DND-41 (cell line): ENCODE data around the gene ISCA1.

Experiments
- EZH2 ChIP-seq: IDR thresholded peaks from 3 replicates; pipeline ENCODE4 v1.6.1; 2012; ENCODE audit warnings: borderline replicate concordance, low read depth, mild to moderate bottlenecking, moderate library complexity, low read length, inconsistent platforms; ENCODE audit not compliant: severe bottlenecking
- TF ChIP-seq, protein P1 (sequence below): IDR thresholded peaks from 2 replicates; pipeline ENCODE4 v1.5.1; 2012; ENCODE audit warnings: borderline replicate concordance, low read length, moderate library complexity, mild to moderate bottlenecking; ENCODE audit not compliant: poor library complexity, severe bottlenecking; ENCODE audit errors: extremely low read depth

DNA sequence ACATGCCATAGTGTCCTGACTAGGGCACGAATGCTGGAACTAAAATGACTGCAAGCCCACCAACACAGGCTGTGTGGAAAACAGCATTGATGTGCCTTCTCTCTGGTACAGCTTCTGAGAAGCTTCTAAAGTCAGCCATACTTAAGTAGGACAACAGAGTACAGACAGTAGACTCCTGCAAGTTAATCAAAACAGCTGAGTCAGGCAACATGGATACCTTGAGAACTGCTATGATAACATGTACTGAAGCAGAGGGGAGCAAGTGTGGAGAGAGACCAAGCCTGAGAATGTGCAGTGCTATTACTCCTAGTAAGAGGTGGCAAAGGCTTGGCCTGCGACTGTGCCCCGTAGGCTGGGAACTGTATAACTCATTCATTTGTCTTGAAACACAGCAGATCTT is 2.5 kb downstream of the ISCA1 start:
- TF ChIP-seq, protein P1, sequence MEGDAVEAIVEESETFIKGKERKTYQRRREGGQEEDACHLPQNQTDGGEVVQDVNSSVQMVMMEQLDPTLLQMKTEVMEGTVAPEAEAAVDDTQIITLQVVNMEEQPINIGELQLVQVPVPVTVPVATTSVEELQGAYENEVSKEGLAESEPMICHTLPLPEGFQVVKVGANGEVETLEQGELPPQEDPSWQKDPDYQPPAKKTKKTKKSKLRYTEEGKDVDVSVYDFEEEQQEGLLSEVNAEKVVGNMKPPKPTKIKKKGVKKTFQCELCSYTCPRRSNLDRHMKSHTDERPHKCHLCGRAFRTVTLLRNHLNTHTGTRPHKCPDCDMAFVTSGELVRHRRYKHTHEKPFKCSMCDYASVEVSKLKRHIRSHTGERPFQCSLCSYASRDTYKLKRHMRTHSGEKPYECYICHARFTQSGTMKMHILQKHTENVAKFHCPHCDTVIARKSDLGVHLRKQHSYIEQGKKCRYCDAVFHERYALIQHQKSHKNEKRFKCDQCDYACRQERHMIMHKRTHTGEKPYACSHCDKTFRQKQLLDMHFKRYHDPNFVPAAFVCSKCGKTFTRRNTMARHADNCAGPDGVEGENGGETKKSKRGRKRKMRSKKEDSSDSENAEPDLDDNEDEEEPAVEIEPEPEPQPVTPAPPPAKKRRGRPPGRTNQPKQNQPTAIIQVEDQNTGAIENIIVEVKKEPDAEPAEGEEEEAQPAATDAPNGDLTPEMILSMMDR = no peak
- no peak for TF ChIP-seq EZH2
